NK-92 (cell line): ENCODE results near the gene SNRPB2.

Experiments
- DNase-seq: peaks from one replicate; lab custom pipeline; 2025; ENCODE audit not compliant: unreplicated experiment; lab: John Stamatoyannopoulos, UW

The SNRPB2 gene

GRCh38 chr20:16729565-16730460, at the start of gene SNRPB2:
SNRPB2 (plus strand) TSS chr20:16730026; CDS start chr20:16731703, 1,677 bp downstream.
- DNase-seq, result peak; percentile 43

GRCh38 chr20:16684416-16684815, 45.4 kb upstream of the SNRPB2 start:
- DNase-seq, result no peak

- no peak for DNase-seq
These were observed 39.9 kb upstream of the SNRPB2 start for GRCh38 chr20:16689906-16690305.

DNA sequence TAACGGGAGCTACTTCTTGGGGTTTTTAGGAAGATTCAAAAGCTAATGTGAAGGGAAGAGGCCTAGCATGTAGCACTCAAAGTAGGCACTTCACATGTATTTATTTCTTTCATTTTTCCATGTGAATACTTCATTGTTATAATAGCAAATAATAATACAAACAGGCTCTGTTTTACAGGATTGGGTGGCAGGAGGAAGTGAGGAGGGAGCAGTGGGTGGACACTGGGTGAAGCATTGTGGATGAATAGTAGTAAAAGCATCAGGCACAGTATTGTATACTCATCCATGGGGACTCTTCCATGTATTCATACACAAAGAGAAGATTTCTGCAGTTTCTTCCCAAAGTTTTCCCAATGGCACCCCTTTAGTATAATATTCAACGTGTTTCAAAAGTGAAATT, 38.4 kb upstream of the SNRPB2 start:
- no peak for DNase-seq

DNA sequence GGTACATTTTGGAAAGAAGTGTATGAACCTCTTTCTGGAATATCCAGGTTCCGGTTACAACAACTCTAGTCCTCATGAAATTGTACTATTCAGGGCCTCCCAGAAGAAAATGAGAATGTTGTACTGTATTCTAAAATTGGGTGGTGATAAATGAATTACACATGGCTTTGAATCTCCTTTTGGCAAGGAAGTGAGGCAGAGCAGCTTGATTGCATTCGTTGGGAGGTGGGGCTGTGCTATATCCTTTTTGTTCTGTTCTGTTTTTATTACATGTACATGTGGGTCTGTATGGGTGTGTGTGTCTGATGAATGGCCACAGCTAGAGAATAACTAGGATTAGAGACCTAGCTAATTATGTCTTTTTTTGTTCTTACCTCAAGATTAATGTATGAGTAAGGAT, 37.8 kb upstream of the SNRPB2 start:
- DNase-seq, result no peak

DNA sequence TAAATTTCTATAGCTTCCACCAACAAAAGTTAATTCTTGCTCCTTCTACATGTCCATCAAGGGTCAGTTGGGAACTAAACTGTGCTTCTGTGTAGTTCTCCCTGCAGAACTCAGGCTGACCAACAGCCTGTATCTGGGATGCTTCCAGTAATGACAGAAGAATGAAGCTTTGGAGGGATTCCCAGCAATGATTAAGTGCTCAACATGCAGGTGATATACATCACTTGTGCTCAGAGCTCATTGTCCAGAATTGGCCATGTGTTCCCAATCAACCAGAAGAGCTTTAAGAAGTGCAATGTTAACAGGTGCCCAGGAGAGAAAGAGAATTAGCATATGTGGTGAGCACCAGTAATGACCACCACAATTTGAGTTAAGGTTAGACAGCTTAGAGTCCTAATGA, 37.4 kb upstream of the SNRPB2 start:
- no peak for DNase-seq

DNA sequence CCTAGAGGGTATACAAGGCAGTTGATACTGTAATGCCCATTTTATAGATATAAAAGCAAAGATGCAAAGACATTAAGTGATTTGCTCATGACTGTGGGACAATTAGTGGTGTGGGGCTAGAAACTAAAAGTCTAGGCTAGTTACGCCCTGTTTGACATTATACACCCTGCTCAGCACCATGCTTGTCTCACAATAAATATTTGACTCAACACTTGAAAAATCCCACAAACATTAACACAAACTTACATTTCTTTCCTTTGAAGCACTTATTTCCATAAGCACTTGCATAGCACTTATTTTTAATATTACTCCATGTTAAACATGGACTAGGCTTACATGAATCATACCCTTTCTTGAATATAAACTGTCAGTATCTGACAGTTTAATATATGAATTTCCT, 36.5 kb upstream of the SNRPB2 start:
- no peak for DNase-seq

GRCh38 chr20:16694161-16694560, 35.7 kb upstream of the SNRPB2 start:
- DNase-seq, result no peak

GRCh38 chr20:16695628-16696027, 34.2 kb upstream of the SNRPB2 start:
- no peak for DNase-seq

GRCh38 chr20:16699293-16699692, 30.5 kb upstream of the SNRPB2 start:
- DNase-seq, result no peak

- no peak for DNase-seq
These were observed 28.5 kb upstream of the SNRPB2 start for GRCh38 chr20:16701296-16701695.

DNA sequence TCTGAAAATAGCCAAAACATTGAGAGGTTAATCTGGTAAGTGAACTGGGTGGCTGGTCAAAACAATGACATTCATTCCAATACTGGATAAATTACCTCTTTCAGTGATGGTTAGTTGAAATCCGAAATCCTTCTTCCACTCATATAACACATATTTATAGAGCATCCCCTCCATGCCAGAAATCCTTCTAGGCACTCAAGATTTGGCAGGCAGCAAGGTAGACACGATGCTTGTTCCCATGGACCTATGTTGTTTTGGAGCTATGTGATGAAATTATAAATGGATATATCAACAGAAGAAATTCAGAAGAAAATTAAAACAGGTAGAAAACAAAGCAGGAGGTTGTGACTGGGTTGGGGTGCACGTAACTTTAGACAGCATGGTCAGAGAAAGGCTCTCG, 26.3 kb upstream of the SNRPB2 start:
- DNase-seq, result no peak

DNA sequence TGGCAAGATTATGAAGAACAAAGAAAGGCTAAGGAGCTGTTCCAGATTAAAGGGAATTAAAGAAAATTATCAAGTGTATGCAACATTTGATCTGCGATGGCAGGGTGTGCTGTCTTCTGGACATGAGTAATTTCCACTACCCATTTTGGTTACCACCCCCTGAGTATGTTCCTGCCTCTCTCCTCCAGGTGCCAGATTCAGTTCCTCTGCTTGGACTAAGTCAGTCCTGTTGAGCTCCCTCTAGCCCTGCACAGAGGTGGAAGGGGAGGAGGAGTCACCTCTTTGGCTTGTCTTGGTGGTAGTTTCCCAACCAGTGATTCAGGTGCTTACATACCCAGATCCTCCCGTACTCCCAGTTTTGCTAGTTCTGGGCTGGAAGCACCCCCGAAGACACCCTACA, 22.2 kb upstream of the SNRPB2 start:
- no peak for DNase-seq

DNA sequence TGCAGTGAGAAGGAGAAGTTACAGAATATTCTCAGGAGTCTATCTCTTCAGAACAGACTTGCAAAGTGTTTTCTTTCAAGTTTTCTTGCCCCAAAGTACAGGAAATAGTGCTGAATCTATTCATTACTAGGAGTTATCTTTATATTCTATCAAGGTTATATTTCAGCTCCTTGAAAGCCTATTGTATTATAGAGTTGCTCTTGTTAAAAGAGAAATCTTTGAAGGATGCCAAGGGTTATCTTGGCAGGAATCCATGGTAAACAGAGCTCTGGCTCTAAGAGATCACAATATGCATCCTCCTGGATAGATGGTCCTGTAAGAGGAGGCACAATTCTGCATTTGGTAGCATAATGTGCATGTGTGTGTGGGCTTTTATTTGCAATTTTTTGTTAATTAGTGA, 21.2 kb upstream of the SNRPB2 start:
- DNase-seq, result no peak

GRCh38 chr20:16709017-16709416, 20.8 kb upstream of the SNRPB2 start:
- DNase-seq, result no peak

DNA sequence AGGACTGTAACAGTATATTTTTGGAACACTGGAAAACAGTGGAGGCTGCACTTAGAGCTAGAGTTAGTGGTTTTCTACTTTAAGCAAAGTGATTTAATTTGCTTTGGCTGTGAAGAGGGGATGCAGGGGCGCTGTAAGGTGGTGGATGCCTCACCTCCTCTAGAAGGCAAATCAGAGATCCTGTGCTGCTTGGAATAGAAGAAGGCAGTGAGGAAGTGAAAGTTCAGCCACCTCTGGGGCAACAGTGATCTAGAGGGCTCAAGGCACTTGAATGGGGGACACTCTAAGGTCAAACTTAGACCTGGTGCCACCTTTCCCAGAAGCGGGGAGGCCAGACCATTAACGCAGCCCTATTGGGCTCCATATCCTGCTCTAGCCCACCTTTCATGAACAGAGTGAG, 19.0 kb upstream of the SNRPB2 start:
- no peak for DNase-seq

- no peak for DNase-seq
These were observed 18.1 kb upstream of the SNRPB2 start for GRCh38 chr20:16711661-16712258.

GRCh38 chr20:16712511-16712947, 17.3 kb upstream of the SNRPB2 start:
- no peak for DNase-seq

GRCh38 chr20:16713066-16713465, 16.8 kb upstream of the SNRPB2 start:
- DNase-seq, result no peak

DNA sequence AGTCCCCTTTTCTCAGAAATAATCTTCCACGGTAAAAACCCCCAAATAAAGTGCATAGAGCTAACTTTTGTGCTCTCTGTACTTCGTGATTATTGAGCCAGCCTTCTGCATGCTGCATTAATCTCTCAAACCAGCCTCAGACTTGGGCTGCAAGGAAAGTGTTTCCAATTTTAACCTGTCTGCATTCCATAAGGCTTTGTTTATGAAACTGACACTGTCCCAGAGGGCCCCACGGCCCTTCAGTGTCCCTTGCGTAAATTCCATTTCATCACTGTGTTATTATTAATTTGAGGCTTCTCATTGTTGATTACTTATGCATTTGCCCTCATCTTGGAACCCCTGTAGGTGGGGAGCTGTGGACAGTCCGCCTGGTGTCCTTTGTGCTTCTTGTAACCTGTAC, 15.6 kb upstream of the SNRPB2 start:
- no peak for DNase-seq

DNA sequence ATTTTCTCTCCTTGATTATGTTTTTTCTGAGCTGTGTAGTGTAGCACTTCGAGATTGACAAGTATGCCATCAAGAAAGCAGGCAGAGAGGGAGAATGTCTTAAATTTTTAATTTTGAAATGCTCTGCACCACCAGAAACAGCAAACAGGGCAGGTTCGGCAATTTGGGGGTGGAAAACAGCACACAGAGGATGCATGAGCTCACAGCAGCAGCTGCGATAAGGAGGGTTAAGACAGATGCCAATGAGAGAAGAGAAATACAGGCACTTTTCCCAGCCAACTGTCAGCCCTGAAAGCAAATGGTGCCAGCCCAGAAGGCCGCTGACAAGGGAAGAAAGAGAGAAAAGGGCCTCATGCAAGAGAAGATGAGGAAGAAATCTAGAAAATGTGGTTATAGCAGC, 15.1 kb upstream of the SNRPB2 start:
- no peak for DNase-seq

GRCh38 chr20:16719421-16719820, 10.4 kb upstream of the SNRPB2 start:
- no peak for DNase-seq

DNA sequence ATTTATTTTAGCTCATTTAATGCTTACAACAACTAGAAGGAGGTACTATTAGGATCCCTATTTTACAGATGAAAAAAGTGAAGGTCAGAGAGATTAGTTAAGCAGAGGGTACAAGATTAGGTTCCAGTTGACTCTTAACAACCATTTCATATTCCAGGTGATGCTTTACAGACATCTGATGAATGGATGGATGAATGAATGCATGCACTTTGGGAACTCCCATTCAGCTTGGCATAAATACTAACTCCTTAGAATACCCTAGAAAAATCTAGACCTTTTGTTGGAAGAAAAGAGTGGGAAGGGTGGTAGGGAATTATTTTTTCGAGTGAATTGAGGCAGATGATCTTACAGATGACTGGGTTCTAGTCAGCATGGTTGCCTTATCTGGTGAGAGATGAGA, 746 bp upstream of the SNRPB2 start:
- DNase-seq, result no peak
